Neutrophil (primary cell): ENCODE measurements around the gene CEP112.
A peak's percentile ranks its signal among the peaks of the same experiment; 100 is the strongest.

Experiments used
- H3K27ac ChIP-seq: fragments of 200-600 bp; sonication (generic); 2 replicates; pipeline ENCODE4 v1.5.1; 2016; ENCODE audit warnings: mild to moderate bottlenecking, moderate library complexity
- H3K27me3 ChIP-seq: fragments of 200-600 bp; sonication (generic); 2 replicates; pipeline ENCODE4 v1.6.0; 2016; ENCODE audit warnings: mild to moderate bottlenecking
- H3K36me3 ChIP-seq: fragments of 200-600 bp; sonication (generic); 2 replicates; pipeline ENCODE4 v1.5.1; 2017
- H3K4me1 ChIP-seq, 2 experiments: fragments of 200-600 bp in 1 of 2; sonication (generic) in 1 of 2; 1 replicate in 1 of 2; 2 replicates in 1 of 2; pipeline versions ENCODE4 v1.5.1 to v1.6.1; 2013 to 2016; ENCODE audit warnings: low read depth in 1 of 2, low read length in 1 of 2, mild to moderate bottlenecking in 1 of 2, moderate library complexity in 1 of 2; ENCODE audit not compliant: control insufficient read depth in 1 of 2, insufficient read depth in 1 of 2
- H3K4me3 ChIP-seq, 2 experiments: fragments of 200-600 bp in 1 of 2; sonication (generic) in 1 of 2; 1 replicate in 1 of 2; 2 replicates in 1 of 2; pipeline ENCODE4 v1.5.1; 2013 to 2016; ENCODE audit warnings: low read depth in 1 of 2, low read length in 1 of 2, mild to moderate bottlenecking in 1 of 2, moderate library complexity in 1 of 2
- H3K9me3 ChIP-seq: fragments of 200-600 bp; sonication (generic); 2 replicates; pipeline ENCODE4 v1.5.1; 2016
- CTCF ChIP-seq: fragments of 200-600 bp; sonication (generic); IDR thresholded peaks from 2 replicates; pipeline ENCODE4 v1.5.1; 2016; ENCODE audit warnings: antibody characterized with exemption

Gene CEP112

GRCh38 chr17:66203274-66204015, 11.5 kb upstream of the CEP112 start:
- Histone ChIP-seq H3K9me3 (no peaks in the 10 kb centered on the region), H3K27ac (no peak overlapping the region), H3K36me3 (no peaks in the 10 kb centered on the region), H3K4me3 (no peak overlapping the region), H3K4me1 (no peaks in the 10 kb centered on the region), H3K27me3 (peaks cover 5% of the 10 kb centered on the region)
- TF ChIP-seq CTCF = no peak

- no peak for TF ChIP-seq CTCF
- Histone ChIP-seq H3K27me3 (peaks cover 5% of the 10 kb centered on the region), H3K9me3 (no peaks in the 10 kb centered on the region), H3K4me3 (no peak overlapping the region), H3K27ac (no peak overlapping the region), H3K4me1 (no peaks in the 10 kb centered on the region), H3K36me3 (no peaks in the 10 kb centered on the region)
These were observed 8.8 kb upstream of the CEP112 start for GRCh38 chr17:66200685-66201092.

GRCh38 chr17:66198242-66198641, 6.3 kb upstream of the CEP112 start:
- no peaks in the 10 kb centered on the region for H3K9me3 ChIP-seq
- no peak overlapping the region for H3K4me3 ChIP-seq
- no peak for TF ChIP-seq CTCF
- H3K27me3 ChIP-seq = peaks cover 19% of the 10 kb centered on the region
- H3K36me3 ChIP-seq = no peaks in the 10 kb centered on the region
- H3K4me1 ChIP-seq = no peaks in the 10 kb centered on the region
- H3K27ac ChIP-seq = no peak overlapping the region

- Histone ChIP-seq H3K4me1 (peaks cover 9 to 12% of the 10 kb centered on the region in 2 experiments), H3K27me3 (peaks cover 51% of the 10 kb centered on the region), H3K4me3 (peak overlapping the region; percentile 45 to 59), H3K36me3 (no peaks in the 10 kb centered on the region), H3K9me3 (no peaks in the 10 kb centered on the region), H3K27ac (no peak overlapping the region)
- no peak for TF ChIP-seq CTCF
These were observed 400 bp upstream of the CEP112 start for GRCh38 chr17:66192378-66192687.

- H3K27me3 ChIP-seq = peaks cover 51% of the 10 kb centered on the region
- no peaks in the 10 kb centered on the region for H3K9me3 ChIP-seq
- H3K27ac ChIP-seq = no peak overlapping the region
- peak overlapping the region; percentile 45 to 59 for H3K4me3 ChIP-seq
- H3K4me1 ChIP-seq = peaks cover 9 to 12% of the 10 kb centered on the region in 2 experiments
- H3K36me3 ChIP-seq = no peaks in the 10 kb centered on the region
- no peak for TF ChIP-seq CTCF
These were observed 968 bp downstream of the CEP112 start for GRCh38 chr17:66190738-66191592.
